H9 (cell line): ENCODE measurements around the gene LMO3. TPM values are rescaled to one million over a fixed set of nuclear protein-coding genes. Genes with fewer than 3 reads are reported as not detected.

Experiments used
- DNase-seq: peaks from one replicate; pipeline ENCODE4 v3.0.0-alpha.2; 2017
- H2AFZ ChIP-seq: one replicate; pipeline ENCODE4 v1.6.1; 2013; ENCODE audit warnings: mild to moderate bottlenecking, low read length, control low read depth, moderate library complexity
- H2AK5ac ChIP-seq: 2 replicates; pipeline ENCODE4 v1.6.1; 2013; ENCODE audit warnings: low read length, control low read depth, mixed read lengths; ENCODE audit not compliant: insufficient read length
- H2BK120ac ChIP-seq: one replicate; pipeline ENCODE4 v1.6.1; 2013; ENCODE audit warnings: low read depth, mild to moderate bottlenecking, low read length, control low read depth, inconsistent platforms; ENCODE audit not compliant: poor library complexity, severe bottlenecking
- H2BK12ac ChIP-seq: 2 replicates; pipeline ENCODE4 v1.6.1; 2013; ENCODE audit warnings: low read length, control low read depth, mixed read lengths, low read depth; ENCODE audit not compliant: insufficient read length
- H2BK15ac ChIP-seq: 2 replicates; pipeline ENCODE4 v1.6.1; 2013; ENCODE audit warnings: low read depth, low read length, control low read depth
- H2BK20ac ChIP-seq: one replicate; pipeline ENCODE4 v1.6.1; 2013; ENCODE audit warnings: low read depth, mild to moderate bottlenecking, low read length, control low read depth, inconsistent platforms; ENCODE audit not compliant: poor library complexity, severe bottlenecking
- H2BK5ac ChIP-seq: 2 replicates; pipeline ENCODE4 v1.6.1; 2013; ENCODE audit warnings: low read length, control low read depth, mixed read lengths; ENCODE audit not compliant: insufficient read length
- H3K14ac ChIP-seq: 2 replicates; pipeline ENCODE4 v1.6.1; 2013; ENCODE audit warnings: low read length, control low read depth; ENCODE audit not compliant: insufficient read depth
- H3K18ac ChIP-seq: 2 replicates; pipeline ENCODE4 v1.6.1; 2013; ENCODE audit warnings: low read depth, mild to moderate bottlenecking, mixed read lengths, low read length, control low read depth; ENCODE audit not compliant: insufficient read length
- H3K23ac ChIP-seq: 2 replicates; pipeline ENCODE4 v1.6.1; 2013; ENCODE audit warnings: low read length, control low read depth, mixed read lengths, low read depth; ENCODE audit not compliant: insufficient read length
- H3K23me2 ChIP-seq: 2 replicates; pipeline ENCODE4 v1.6.1; 2013; ENCODE audit warnings: low read depth, mild to moderate bottlenecking, mixed read lengths, low read length, control low read depth; ENCODE audit not compliant: insufficient read length, poor library complexity, severe bottlenecking
- H3K27ac ChIP-seq: 2 replicates; pipeline ENCODE4 v1.5.1; 2013; ENCODE audit warnings: low read length, control low read depth, mixed read lengths, low read depth; ENCODE audit not compliant: insufficient read length
- H3K27me3 ChIP-seq: 2 replicates; pipeline ENCODE4 v1.6.1; 2013; ENCODE audit warnings: low read length, control low read depth, inconsistent platforms; ENCODE audit not compliant: insufficient read depth
- H3K4ac ChIP-seq: 2 replicates; pipeline ENCODE4 v1.6.1; 2013; ENCODE audit warnings: low read depth, mild to moderate bottlenecking, control low read depth, inconsistent platforms, low read length, moderate library complexity
- H3K4me1 ChIP-seq: 2 replicates; pipeline ENCODE4 v1.6.1; 2013; ENCODE audit warnings: low read length, control low read depth, inconsistent platforms; ENCODE audit not compliant: insufficient read depth
- H3K4me2 ChIP-seq: 2 replicates; pipeline ENCODE4 v1.6.1; 2013; ENCODE audit warnings: low read length, control low read depth, mixed read lengths; ENCODE audit not compliant: insufficient read length, insufficient read depth
- H3K56ac ChIP-seq: 2 replicates; pipeline ENCODE4 v1.6.1; 2013; ENCODE audit warnings: low read depth, mild to moderate bottlenecking, mixed read lengths, low read length, control low read depth; ENCODE audit not compliant: insufficient read length
- H3K79me1 ChIP-seq: 2 replicates; pipeline ENCODE4 v1.6.1; 2013; ENCODE audit warnings: low read depth, mild to moderate bottlenecking, moderate library complexity, low read length, control low read depth, inconsistent platforms; ENCODE audit not compliant: insufficient read depth, poor library complexity, severe bottlenecking
- H3K79me2 ChIP-seq: 2 replicates; pipeline ENCODE4 v1.6.1; 2013; ENCODE audit warnings: low read length, control low read depth, inconsistent platforms; ENCODE audit not compliant: insufficient read depth
- H3K9ac ChIP-seq: 2 replicates; pipeline ENCODE4 v1.6.1; 2013; ENCODE audit warnings: low read length, control low read depth, mixed read lengths; ENCODE audit not compliant: insufficient read length; ENCODE audit errors: extremely low read depth
- H3K9me3 ChIP-seq: one replicate; pipeline ENCODE4 v1.6.1; 2013; ENCODE audit warnings: low read depth, low read length, inconsistent platforms; ENCODE audit not compliant: control insufficient read depth
- H3T11ph ChIP-seq: one replicate; pipeline ENCODE4 v1.6.1; 2013; ENCODE audit warnings: mild to moderate bottlenecking, low read length, control low read depth, inconsistent platforms
- H4K20me1 ChIP-seq: one replicate; pipeline ENCODE4 v1.6.1; 2013; ENCODE audit not compliant: control insufficient read depth, insufficient read length, insufficient read depth
- H4K5ac ChIP-seq: 2 replicates; pipeline ENCODE4 v1.6.1; 2013; ENCODE audit warnings: low read depth, mild to moderate bottlenecking, mixed read lengths, low read length, control low read depth; ENCODE audit not compliant: insufficient read length
- H4K8ac ChIP-seq: replicated peaks from 2 replicates; pipeline ENCODE4 v1.6.1; 2013; ENCODE audit warnings: low read length, control low read depth, mixed read lengths, low read depth; ENCODE audit not compliant: insufficient read length
- H4K91ac ChIP-seq: 2 replicates; pipeline ENCODE4 v1.6.1; 2013; ENCODE audit warnings: low read depth, mild to moderate bottlenecking, moderate library complexity, mixed read lengths, low read length, control low read depth; ENCODE audit not compliant: insufficient read length
- H3K27ac Mint-ChIP-seq, 3 experiments: 2 replicates in 2 of 3; 3 replicates in 1 of 3; pipeline ENCODE4 v1.8.0; 2020 to 2021; ENCODE audit warnings: mixed read lengths in 3 of 3, mild to moderate bottlenecking in 1 of 3, moderate library complexity in 1 of 3
- H3K27me3 Mint-ChIP-seq: 2 replicates; pipeline ENCODE4 v1.8.0; 2021; ENCODE audit warnings: low read depth, mild to moderate bottlenecking, moderate library complexity, mixed read lengths
- H3K36me3 Mint-ChIP-seq, 3 experiments: 2 replicates in 2 of 3; 3 replicates in 1 of 3; pipeline ENCODE4 v1.8.0; 2020 to 2021; ENCODE audit warnings: low read depth in 3 of 3, mixed read lengths in 3 of 3; ENCODE audit not compliant: insufficient read depth in 1 of 3
- H3K4me1 Mint-ChIP-seq, 2 experiments: 2 replicates each; pipeline ENCODE4 v1.8.0; 2020; ENCODE audit warnings: mixed read lengths in 2 of 2
- H3K4me3 Mint-ChIP-seq, 2 experiments: 2 replicates in 1 of 2; 3 replicates in 1 of 2; pipeline ENCODE4 v1.8.0; 2020 to 2021; ENCODE audit warnings: mild to moderate bottlenecking in 2 of 2, mixed read lengths in 2 of 2, moderate library complexity in 1 of 2
- H3K9me3 Mint-ChIP-seq, 2 experiments: 2 replicates in 1 of 2; 3 replicates in 1 of 2; pipeline ENCODE4 v1.8.0; 2020; ENCODE audit warnings: mild to moderate bottlenecking in 2 of 2, mixed read lengths in 2 of 2, moderate library complexity in 1 of 2
- CTCF ChIP-seq: fragments of 200-600 bp; sonication (generic); conservative IDR thresholded peaks from 3 replicates; pipeline ENCODE4 v1.8.0; 2021; ENCODE audit warnings: antibody characterized with exemption, mild to moderate bottlenecking
- WGBS: extraction: QIAGEN DNeasy Blood & Tissue Kit; methylation state at CpG from one replicate; pipeline ENCODE4 v1.1.7; 2013; ENCODE audit warnings: missing lambda C conversion rate, low lambda C conversion rate, mixed read lengths; ENCODE audit not compliant: insufficient read length; ENCODE audit errors: extremely low coverage; 5-methylcytosine and 5-hydroxymethylcytosine counted together
- total RNA-seq: library from RNA; stranded (reverse); gene quantifications from 2 replicates; pipeline ENCODE4 v1.2.1, GENCODE V29; 2021

The LMO3 gene
- total RNA-seq, 1 experiment from 2014 or later, result not detected

GRCh38 chr12:16562921-16563320, 43.0 kb downstream of the LMO3 start:
- Mint-ChIP-seq H3K36me3 (peaks cover 0 to 5% (median 0%) of the 10 kb centered on the region in 3 experiments; a peak in 1 of 7 replicates), H3K27me3 (no peaks in the 10 kb centered on the region), H3K27ac (no peak overlapping the region), H3K4me1 (peaks cover 7 to 9% of the 10 kb centered on the region in 2 experiments), H3K9me3 (no peaks in the 10 kb centered on the region), H3K4me3 (no peak overlapping the region)
- Histone ChIP-seq H2AFZ (no peak overlapping the region), H3T11ph (no peak overlapping the region), H4K91ac (no peak overlapping the region), H2BK12ac (no peak overlapping the region), H2AK5ac (no peak overlapping the region), H4K20me1 (no peaks in the 10 kb centered on the region), H3K56ac (no peak overlapping the region), H4K8ac (no peak overlapping the region), H2BK5ac (no peak overlapping the region), H3K9me3 (no peaks in the 10 kb centered on the region), H3K4ac (no peak overlapping the region), H2BK15ac (no peak overlapping the region), H3K23me2 (no peaks in the 10 kb centered on the region), H3K18ac (no peak overlapping the region), H3K79me2 (no peaks in the 10 kb centered on the region), H3K4me1 (no peaks in the 10 kb centered on the region), H2BK120ac (no peak overlapping the region), H2BK20ac (no peak overlapping the region), H3K14ac (no peak overlapping the region), H3K27ac (no peak overlapping the region), H3K27me3 (no peaks in the 10 kb centered on the region), H3K4me2 (no peak overlapping the region), H3K79me1 (no peaks in the 10 kb centered on the region), H3K9ac (no peak overlapping the region), H4K5ac (no peak overlapping the region), H3K23ac (no peak overlapping the region)
- WGBS, result no CpG with 5 or more reads among the region's 6 CpGs
- DNase-seq, result no peak
- TF ChIP-seq CTCF, result no peak
